ENCODE measurements around the gene PLEKHA1. TPM values are rescaled to one million over a fixed set of nuclear protein-coding genes. Genes with fewer than 3 reads are reported as not detected.

The PLEKHA1 gene
- total and polyA plus RNA-seq, 2 donors (not counting 1 experiment from before 2014, with no cell fraction given), result 9.0 to 34.0 TPM

- Histone ChIP-seq H3K79me2 (ENCODE audit: control insufficient read depth, insufficient read depth, low read length) (no peaks in the 10 kb centered on the region), H2AFZ (ENCODE audit: insufficient read depth, low read depth, low read length, poor library complexity, severe bottlenecking) (no peak overlapping the region), H3K9ac (ENCODE audit: low read length) (no peak overlapping the region), H3K36me3 (replicated peaks in 1 of 2; ENCODE audit: control extremely low read depth in 1 of 2, control insufficient read depth in 1 of 2, extremely low read depth in 1 of 2, insufficient read depth in 2 of 2, low read length in 1 of 2) (peaks cover 17 to 20% of the 10 kb centered on the region in 2 experiments), H3K4me2 (replicated peaks; ENCODE audit: low read depth, low read length, poor library complexity, severe bottlenecking) (no peak overlapping the region), H3K4me3 (ENCODE audit: control extremely low read depth in 1 of 5, extremely low read depth in 1 of 5, insufficient read depth in 1 of 5, low read depth in 2 of 5, low read length in 4 of 5) (no peak overlapping the region), H3K9me3 (ENCODE audit: control extremely low read depth in 1 of 3, control insufficient read depth in 2 of 3, insufficient read depth in 1 of 3, low read length in 2 of 3) (peaks cover 0 to 1% (median 0%) of the 10 kb centered on the region in 3 donors), H3K27me3 (replicated peaks in 1 of 4; ENCODE audit: control extremely low read depth in 1 of 4, control insufficient read depth in 3 of 4, insufficient read depth in 4 of 4, low read length in 3 of 4) (no peaks in the 10 kb centered on the region), H3K4me1 (ENCODE audit: control insufficient read depth in 2 of 2, insufficient read depth in 2 of 2, low read length in 2 of 2) (no peaks in the 10 kb centered on the region), H3K27ac (ENCODE audit: low read length in 2 of 2) (no peak overlapping the region), H4K20me1 (ENCODE audit: control insufficient read depth, insufficient read depth, low read length, poor library complexity, severe bottlenecking) (no peaks in the 10 kb centered on the region)
- no CpG with 5 or more reads among the region's 8 CpGs for WGBS (ENCODE audit: insufficient coverage)
- no peaks in the 10 kb centered on the region for H3K9me3 Mint-ChIP-seq (ENCODE audit: insufficient read depth)
- ChIA-PET POLR2A (no interaction called here), CTCF (interaction anchor here (0.5 to 1.4 kb wide), 3 partner anchors 27 to 109 kb away, joined by 3 to 4 read pairs (median 3); no protein-coding TSS in a partner anchor)
- TF ChIP-seq CTCF (IDR thresholded peaks at IDR 0.05) (no peak), EZH2 (IDR thresholded peaks at IDR 0.05; ENCODE audit: borderline replicate concordance, insufficient read depth, low read depth, low read length, poor library complexity, severe bottlenecking) (no peak)
- H3K27ac Mint-ChIP-seq, result no peak overlapping the region
- ATAC-seq (ENCODE audit: low read depth) (no peak), DNase-seq (peak; percentile 14)
- no peak overlapping the region for H3K4me3 Mint-ChIP-seq
- intact Hi-C loops (cut with micrococcal nuclease), result no loop called here
- peaks cover 16% of the 10 kb centered on the region for H3K4me1 Mint-ChIP-seq
- H3K27me3 Mint-ChIP-seq, result no peaks in the 10 kb centered on the region
Measured at GRCh38 chr10:122407375-122408125, 33.0 kb downstream of the PLEKHA1 start.

- Histone ChIP-seq H4K20me1 (ENCODE audit: control insufficient read depth, insufficient read depth, low read length, poor library complexity, severe bottlenecking) (no peaks in the 10 kb centered on the region), H3K9me3 (ENCODE audit: control extremely low read depth in 1 of 3, control insufficient read depth in 2 of 3, insufficient read depth in 1 of 3, low read length in 2 of 3) (peaks cover 0 to 4% (median 4%) of the 10 kb centered on the region in 3 donors), H3K27me3 (replicated peaks in 1 of 4; ENCODE audit: control extremely low read depth in 1 of 4, control insufficient read depth in 3 of 4, insufficient read depth in 4 of 4, low read length in 3 of 4) (no peaks in the 10 kb centered on the region), H3K4me1 (ENCODE audit: control insufficient read depth in 2 of 2, insufficient read depth in 2 of 2, low read length in 2 of 2) (peaks cover 23 to 27% of the 10 kb centered on the region in 2 donors), H3K36me3 (replicated peaks in 1 of 2; ENCODE audit: control extremely low read depth in 1 of 2, control insufficient read depth in 1 of 2, extremely low read depth in 1 of 2, insufficient read depth in 2 of 2, low read length in 1 of 2) (peaks cover 6 to 11% of the 10 kb centered on the region in 2 experiments), H3K9ac (ENCODE audit: low read length) (no peak overlapping the region), H2AFZ (ENCODE audit: insufficient read depth, low read depth, low read length, poor library complexity, severe bottlenecking) (no peak overlapping the region), H3K27ac (ENCODE audit: low read length in 2 of 2) (no peak overlapping the region), H3K4me2 (replicated peaks; ENCODE audit: low read depth, low read length, poor library complexity, severe bottlenecking) (no peak overlapping the region), H3K79me2 (ENCODE audit: control insufficient read depth, insufficient read depth, low read length) (no peaks in the 10 kb centered on the region), H3K4me3 (ENCODE audit: control extremely low read depth in 1 of 5, extremely low read depth in 1 of 5, insufficient read depth in 1 of 5, low read depth in 2 of 5, low read length in 4 of 5) (no peak overlapping the region)
- ATAC-seq (ENCODE audit: low read depth) (no peak), DNase-seq (no peak)
- POLR2A ChIA-PET, result no interaction called here
- Mint-ChIP-seq H3K4me3 (no peak overlapping the region), H3K27me3 (no peaks in the 10 kb centered on the region), H3K27ac (no peak overlapping the region), H3K9me3 (ENCODE audit: insufficient read depth) (no peaks in the 10 kb centered on the region), H3K4me1 (peaks cover 28% of the 10 kb centered on the region)
- intact Hi-C loops (cut with micrococcal nuclease), result no loop called here
- TF ChIP-seq EZH2 (IDR thresholded peaks at IDR 0.05; ENCODE audit: borderline replicate concordance, insufficient read depth, low read depth, low read length, poor library complexity, severe bottlenecking) (no peak), CTCF (IDR thresholded peaks at IDR 0.05) (no peak)
- CTCF ChIA-PET, result interaction anchor here (1.3 kb wide), 1 partner anchor 70 kb away, joined by 3 read pairs; no protein-coding TSS in a partner anchor
Measured at GRCh38 chr10:122413327-122413726, 38.8 kb downstream of the PLEKHA1 start.

Measured in B cell (primary cell).